ENCODE results near the gene APOBR. TPM values are rescaled to one million over a fixed set of nuclear protein-coding genes. Genes with fewer than 3 reads are reported as not detected.

Gene APOBR
- total and polyA plus RNA-seq, 11 donors = 0.15 to 4.7 (median 0.79) TPM

GRCh38 chr16:28496844-28497243 is 2.4 kb downstream of the APOBR start:
- H3K27ac ChIP-seq = no peak overlapping the region
- DNase-seq (no peak), ATAC-seq (no peak)
- no peaks in the 10 kb centered on the region for H3K9me3 ChIP-seq
- intact Hi-C loops (cut with DNase I) = loop anchor here in 3 of 10 donors (5.0 to 10.0 kb wide), 4 partner anchors 45 to 202 kb away; partner anchors contain the start of genes SBK1 (in 1 of the 3) and SGF29 (in 1 of the 3)
- WGBS, 4 donors = 60 to 74% (median 63%) methylated on average over 19 of the region's 19 CpGs
- peaks cover 0 to 36% (median 0%) of the 10 kb centered on the region in 12 donors for H3K4me1 ChIP-seq
- H3K27me3 ChIP-seq = no peaks in the 10 kb centered on the region
- peaks cover 0 to 8% (median 0%) of the 10 kb centered on the region in 9 donors for H3K36me3 ChIP-seq
- no peak overlapping the region for H3K4me3 ChIP-seq
- no peak for TF ChIP-seq CTCF (IDR thresholded peaks at IDR 0.05)
- TF ChIP-seq POLR2A (IDR thresholded peaks at IDR 0.05) = no peak

- TF ChIP-seq CTCF (IDR thresholded peaks at IDR 0.05) = no peak
- TF ChIP-seq POLR2A (IDR thresholded peaks at IDR 0.05) = no peak
- no peak overlapping the region for H3K27ac ChIP-seq
- H3K4me3 ChIP-seq = no peak overlapping the region
- DNase-seq = no peak
- H3K27me3 ChIP-seq = peaks cover 0 to 3% (median 0%) of the 10 kb centered on the region in 9 donors
- H3K36me3 ChIP-seq = peaks cover 0 to 8% (median 0%) of the 10 kb centered on the region in 9 donors
- intact Hi-C loops (cut with DNase I) = loop anchor here in 3 of 10 donors (5.0 to 10.0 kb wide), 4 partner anchors 45 to 203 kb away; partner anchors contain the start of genes SBK1 (in 1 of the 3) and SGF29 (in 1 of the 3)
- H3K9me3 ChIP-seq = no peaks in the 10 kb centered on the region
- ATAC-seq = no peak
- 83 to 94% (median 91%) methylated on average over 9 of the region's 9 CpGs for WGBS, 4 donors
- H3K4me1 ChIP-seq = peaks cover 0 to 34% (median 0%) of the 10 kb centered on the region in 12 donors
These were observed 2.9 kb downstream of the APOBR start for GRCh38 chr16:28497386-28497785.

DNA sequence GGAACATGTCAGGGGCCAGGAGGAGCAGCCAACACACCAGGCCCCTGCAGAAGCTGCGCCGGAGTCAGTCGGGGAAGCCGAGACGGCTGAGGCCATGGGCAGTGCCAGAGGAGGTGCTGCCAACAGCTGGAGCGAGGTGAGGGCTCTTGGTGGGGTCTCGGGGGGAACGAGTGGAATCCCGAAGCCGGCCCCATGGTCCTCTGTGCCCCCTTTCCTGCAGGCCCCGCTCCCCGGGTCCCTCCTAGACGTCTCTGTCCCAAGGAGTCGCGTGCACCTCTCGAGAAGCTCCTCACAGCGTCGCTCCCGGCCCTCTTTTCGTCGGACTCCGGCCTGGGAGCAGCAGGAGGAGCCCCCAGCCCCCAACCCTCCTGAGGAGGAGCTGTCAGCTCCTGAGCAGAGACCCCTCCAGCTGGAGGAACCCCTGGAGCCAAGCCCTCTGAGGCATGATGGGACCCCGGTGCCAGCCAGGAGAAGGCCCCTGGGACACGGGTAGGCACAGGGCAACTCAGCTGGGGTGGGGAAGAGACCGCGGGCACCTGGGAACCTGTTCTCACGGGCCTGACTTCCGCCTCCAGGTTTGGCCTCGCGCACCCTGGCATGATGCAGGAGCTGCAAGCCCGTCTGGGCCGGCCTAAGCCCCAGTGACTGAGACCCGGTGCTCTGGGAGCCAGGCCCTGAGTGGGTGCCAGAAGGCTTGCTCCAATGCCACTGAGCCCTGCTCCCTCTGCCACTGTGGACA is 3.6 kb downstream of the APOBR start:
- peaks cover 0 to 8% (median 0%) of the 10 kb centered on the region in 9 donors for H3K36me3 ChIP-seq
- H3K9me3 ChIP-seq = no peaks in the 10 kb centered on the region
- TF ChIP-seq CTCF (IDR thresholded peaks at IDR 0.05) (no peak), POLR2A (IDR thresholded peaks at IDR 0.05) (no peak)
- WGBS, 4 donors = 79 to 86% (median 84%) methylated on average over 17 to 33 of the region's 33 CpGs
- DNase-seq (no peak), ATAC-seq (no peak)
- intact Hi-C loops (cut with DNase I) = loop anchor here in 3 of 10 donors (5.0 to 10.0 kb wide), 4 partner anchors 44 to 203 kb away; partner anchors contain the start of genes SBK1 (in 1 of the 3) and SGF29 (in 1 of the 3)
- peaks cover 0 to 28% (median 0%) of the 10 kb centered on the region in 12 donors for H3K4me1 ChIP-seq
- no peak overlapping the region for H3K4me3 ChIP-seq
- peaks cover 0 to 4% (median 0%) of the 10 kb centered on the region in 9 donors for H3K27me3 ChIP-seq
- H3K27ac ChIP-seq = no peak overlapping the region
